RWPE2 (cell line): ENCODE data around the gene SCYGR1.

Experiments
- ATAC-seq: fragments of 200-7000 bp; cut with Tn5 transposase; 3 replicates; pipeline ENCODE4 v1.9.1; 2021; ENCODE audit warnings: low read depth
- DNase-seq: peaks from one replicate; pipeline ENCODE4 v3.0.0-alpha.2; 2020; ENCODE audit warnings: low spot score
- H3K27ac ChIP-seq: fragments of 450-650 bp; 2 replicates; pipeline ENCODE4 v1.5.1; 2017; ENCODE audit warnings: mild to moderate bottlenecking; ENCODE audit not compliant: poor library complexity, severe bottlenecking
- H3K27me3 ChIP-seq: fragments of 250-450 bp; sonication (Bioruptor Pico); 2 replicates; pipeline ENCODE4 v1.5.1; 2021; ENCODE audit warnings: mild to moderate bottlenecking, moderate library complexity; ENCODE audit not compliant: insufficient read depth, poor library complexity, severe bottlenecking
- H3K36me3 ChIP-seq: fragments of 250-450 bp; sonication (Bioruptor Pico); 2 replicates; pipeline ENCODE4 v1.5.1; 2020; ENCODE audit warnings: low read depth, mild to moderate bottlenecking, moderate library complexity
- H3K4me1 ChIP-seq: fragments of 250-450 bp; sonication (Bioruptor Pico); 2 replicates; pipeline ENCODE4 v1.5.1; 2021; ENCODE audit warnings: mild to moderate bottlenecking, moderate library complexity; ENCODE audit not compliant: insufficient read depth, poor library complexity, severe bottlenecking
- H3K4me3 ChIP-seq: fragments of 250-450 bp; sonication (Bioruptor Pico); 2 replicates; pipeline ENCODE4 v1.5.1; 2021; ENCODE audit warnings: mild to moderate bottlenecking, moderate library complexity; ENCODE audit not compliant: severe bottlenecking
- H3K9me3 ChIP-seq: fragments of 250-450 bp; sonication (Bioruptor Pico); 2 replicates; pipeline ENCODE4 v1.5.1; 2021; ENCODE audit warnings: mild to moderate bottlenecking, moderate library complexity; ENCODE audit not compliant: severe bottlenecking
- CTCF ChIP-seq: fragments of 450-650 bp; IDR thresholded peaks from one replicate; pipeline ENCODE4 v1.5.1; 2017; ENCODE audit warnings: mild to moderate bottlenecking, moderate library complexity; ENCODE audit not compliant: poor library complexity, severe bottlenecking

Gene SCYGR1

DNA sequence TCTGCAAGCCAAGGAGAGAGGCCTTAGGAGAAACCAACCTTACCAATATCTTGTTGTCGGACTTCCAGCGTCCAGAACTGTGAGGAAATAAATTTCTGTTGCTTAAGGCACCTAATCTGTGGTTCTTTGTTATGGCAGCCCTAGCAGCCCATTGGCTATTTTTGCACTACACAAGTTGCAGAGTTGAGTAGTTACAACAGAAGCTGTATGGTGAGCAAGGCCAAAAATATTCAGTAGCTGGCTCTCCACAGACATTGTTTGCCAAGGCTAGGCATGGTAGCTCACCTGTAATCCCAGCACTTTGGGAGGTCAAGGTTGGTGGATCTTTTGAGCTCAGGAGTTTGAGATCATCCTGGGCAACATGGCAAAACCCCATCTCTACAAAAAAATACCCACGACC lies 27.1 kb upstream of the SCYGR1 start:
- H3K27me3 ChIP-seq: no peaks in the 10 kb centered on the region
- no peak overlapping the region for H3K4me3 ChIP-seq
- H3K36me3 ChIP-seq: no peaks in the 10 kb centered on the region
- no peaks in the 10 kb centered on the region for H3K9me3 ChIP-seq
- DNase-seq (no peak), ATAC-seq (peak; percentile 86)
- peak overlapping the region; percentile 66 for H3K27ac ChIP-seq
- no peak for TF ChIP-seq CTCF
- H3K4me1 ChIP-seq: peaks cover 30% of the 10 kb centered on the region

GRCh38 chr2:227413371-227413770 lies 25.6 kb upstream of the SCYGR1 start:
- no peak for TF ChIP-seq CTCF
- ATAC-seq: no peak
- DNase-seq: no peak
- Histone ChIP-seq H3K4me3 (no peak overlapping the region), H3K9me3 (no peaks in the 10 kb centered on the region), H3K27ac (no peak overlapping the region), H3K36me3 (no peaks in the 10 kb centered on the region), H3K27me3 (no peaks in the 10 kb centered on the region), H3K4me1 (peaks cover 30% of the 10 kb centered on the region)

GRCh38 chr2:227412877-227413276 lies 25.1 kb upstream of the SCYGR1 start:
- Histone ChIP-seq H3K36me3 (no peaks in the 10 kb centered on the region), H3K27ac (no peak overlapping the region)

DNA sequence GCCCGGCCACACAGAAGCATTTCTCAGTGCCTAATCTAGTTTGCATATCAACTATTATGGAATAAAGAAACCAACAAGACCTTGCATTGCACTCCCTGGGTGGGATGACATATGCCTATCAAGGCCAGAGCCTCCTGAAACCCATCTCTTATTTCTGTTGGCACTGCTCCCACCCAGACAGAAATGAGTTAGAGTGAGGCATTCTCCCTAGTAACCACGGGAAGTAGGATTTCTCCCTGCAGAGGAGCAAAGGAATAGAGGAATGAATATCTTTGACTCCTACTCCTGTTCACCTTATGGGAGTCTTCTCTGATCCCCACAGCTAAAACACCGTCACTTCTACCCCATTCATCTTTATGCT lies 24.2 kb upstream of the SCYGR1 start:
- Histone ChIP-seq H3K27ac (peak overlapping the region; percentile 39), H3K4me1 (peaks cover 43% of the 10 kb centered on the region), H3K27me3 (no peaks in the 10 kb centered on the region), H3K36me3 (no peaks in the 10 kb centered on the region), H3K4me3 (no peak overlapping the region), H3K9me3 (no peaks in the 10 kb centered on the region)
- no peak for ATAC-seq
- no peak for TF ChIP-seq CTCF
- no peak for DNase-seq

More at GRCh38 chr2:227412877-227413276, 25.1 kb upstream of the SCYGR1 start:
- TF ChIP-seq CTCF: no peak
- no peaks in the 10 kb centered on the region for H3K27me3 ChIP-seq
- H3K9me3 ChIP-seq: no peaks in the 10 kb centered on the region
- no peak overlapping the region for H3K4me3 ChIP-seq
- peaks cover 34% of the 10 kb centered on the region for H3K4me1 ChIP-seq
- no peak for ATAC-seq
- DNase-seq: no peak

GRCh38 chr2:227411320-227411989 lies 23.7 kb upstream of the SCYGR1 start:
- ATAC-seq (peak; percentile 73), DNase-seq (no peak)
- Histone ChIP-seq H3K27me3 (no peaks in the 10 kb centered on the region), H3K27ac (peak overlapping the region; percentile 39), H3K4me1 (peaks cover 48% of the 10 kb centered on the region), H3K9me3 (no peaks in the 10 kb centered on the region), H3K36me3 (no peaks in the 10 kb centered on the region), H3K4me3 (no peak overlapping the region)
- TF ChIP-seq CTCF: no peak
